Nephron progenitor cell (in vitro differentiated cells): ENCODE data around the gene RNF167.

ENCODE experiments used
- DNase-seq: peaks from one replicate; pipeline ENCODE4 v3.0.0; 2021
- H3K27ac Mint-ChIP-seq: 2 replicates; pipeline ENCODE4 v1.8.0; 2021; ENCODE audit warnings: mild to moderate bottlenecking, moderate library complexity, mixed read lengths
- H3K27me3 Mint-ChIP-seq: 2 replicates; pipeline ENCODE4 v1.8.0; 2021; ENCODE audit warnings: mild to moderate bottlenecking, low read depth, mixed read lengths; ENCODE audit not compliant: poor library complexity
- H3K36me3 Mint-ChIP-seq: 2 replicates; pipeline ENCODE4 v1.8.0; 2021; ENCODE audit warnings: low read depth, mixed read lengths
- H3K4me1 Mint-ChIP-seq: 2 replicates; pipeline ENCODE4 v1.8.0; 2021; ENCODE audit warnings: mixed read lengths
- H3K4me3 Mint-ChIP-seq: 2 replicates; pipeline ENCODE4 v1.8.0; 2021; ENCODE audit warnings: mild to moderate bottlenecking, moderate library complexity, mixed read lengths
- H3K9me3 Mint-ChIP-seq: 2 replicates; pipeline ENCODE4 v1.8.0; 2021; ENCODE audit warnings: mild to moderate bottlenecking, moderate library complexity, mixed read lengths
- TF ChIP-seq, protein P1 (sequence below): fragments of 200-600 bp; sonication (generic); IDR thresholded peaks from 2 replicates; pipeline ENCODE4 v1.5.0; 2021; ENCODE audit warnings: antibody characterized with exemption

The RNF167 gene

DNA sequence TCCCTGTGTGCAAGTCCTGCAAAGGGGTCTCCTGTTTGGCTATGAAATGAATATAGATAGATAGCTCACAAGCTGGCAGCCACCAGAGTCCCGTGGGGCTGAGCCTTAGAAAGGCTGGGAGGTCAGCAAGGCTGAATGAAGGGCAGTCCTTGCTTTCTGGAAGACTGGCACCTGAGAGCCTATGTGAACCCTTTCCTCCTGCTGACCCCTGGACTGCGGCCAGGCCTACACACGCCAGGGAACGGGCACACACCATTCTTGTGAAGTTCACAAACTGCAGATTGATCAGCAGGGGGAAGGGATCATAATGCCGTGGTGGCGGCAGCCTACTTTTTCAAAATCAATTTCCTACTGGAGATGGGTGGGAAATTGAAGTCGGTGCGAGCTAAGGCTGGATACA, 41.7 kb upstream of the RNF167 start:
- no peak for DNase-seq
- Mint-ChIP-seq H3K36me3 (peaks cover 35% of the 10 kb centered on the region), H3K4me3 (peak overlapping the region; percentile 68), H3K27ac (peak overlapping the region; percentile 80), H3K4me1 (peaks cover 46% of the 10 kb centered on the region), H3K27me3 (peaks cover 13% of the 10 kb centered on the region), H3K9me3 (no peaks in the 10 kb centered on the region)
- TF ChIP-seq, protein P1, sequence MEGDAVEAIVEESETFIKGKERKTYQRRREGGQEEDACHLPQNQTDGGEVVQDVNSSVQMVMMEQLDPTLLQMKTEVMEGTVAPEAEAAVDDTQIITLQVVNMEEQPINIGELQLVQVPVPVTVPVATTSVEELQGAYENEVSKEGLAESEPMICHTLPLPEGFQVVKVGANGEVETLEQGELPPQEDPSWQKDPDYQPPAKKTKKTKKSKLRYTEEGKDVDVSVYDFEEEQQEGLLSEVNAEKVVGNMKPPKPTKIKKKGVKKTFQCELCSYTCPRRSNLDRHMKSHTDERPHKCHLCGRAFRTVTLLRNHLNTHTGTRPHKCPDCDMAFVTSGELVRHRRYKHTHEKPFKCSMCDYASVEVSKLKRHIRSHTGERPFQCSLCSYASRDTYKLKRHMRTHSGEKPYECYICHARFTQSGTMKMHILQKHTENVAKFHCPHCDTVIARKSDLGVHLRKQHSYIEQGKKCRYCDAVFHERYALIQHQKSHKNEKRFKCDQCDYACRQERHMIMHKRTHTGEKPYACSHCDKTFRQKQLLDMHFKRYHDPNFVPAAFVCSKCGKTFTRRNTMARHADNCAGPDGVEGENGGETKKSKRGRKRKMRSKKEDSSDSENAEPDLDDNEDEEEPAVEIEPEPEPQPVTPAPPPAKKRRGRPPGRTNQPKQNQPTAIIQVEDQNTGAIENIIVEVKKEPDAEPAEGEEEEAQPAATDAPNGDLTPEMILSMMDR, result no peak

DNA sequence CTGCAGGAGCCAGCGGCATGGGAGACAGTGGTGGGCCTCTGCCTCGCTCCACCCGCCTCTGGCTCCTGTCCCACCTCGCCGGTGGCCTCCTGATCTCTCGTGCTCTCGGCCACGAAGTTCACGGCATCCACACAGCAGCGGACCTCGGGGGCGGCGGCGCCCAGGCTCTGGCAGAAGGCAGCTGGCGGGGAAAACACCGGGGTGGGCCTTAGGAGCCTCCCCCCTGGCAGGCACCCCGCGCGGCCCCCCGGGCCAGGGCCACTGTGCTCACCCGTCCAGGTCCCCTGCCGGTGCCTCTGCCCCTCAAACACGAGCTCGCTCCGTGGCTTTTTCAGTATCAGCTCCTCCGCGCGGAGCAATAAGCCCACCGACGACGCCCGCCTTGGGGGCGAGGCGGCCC, 41.1 kb upstream of the RNF167 start:
- Mint-ChIP-seq H3K4me3 (no peak overlapping the region), H3K4me1 (peaks cover 50% of the 10 kb centered on the region), H3K27me3 (peaks cover 12% of the 10 kb centered on the region), H3K27ac (no peak overlapping the region), H3K36me3 (peaks cover 35% of the 10 kb centered on the region), H3K9me3 (no peaks in the 10 kb centered on the region)
- no peak for DNase-seq
- TF ChIP-seq, protein P1, result no peak

DNA sequence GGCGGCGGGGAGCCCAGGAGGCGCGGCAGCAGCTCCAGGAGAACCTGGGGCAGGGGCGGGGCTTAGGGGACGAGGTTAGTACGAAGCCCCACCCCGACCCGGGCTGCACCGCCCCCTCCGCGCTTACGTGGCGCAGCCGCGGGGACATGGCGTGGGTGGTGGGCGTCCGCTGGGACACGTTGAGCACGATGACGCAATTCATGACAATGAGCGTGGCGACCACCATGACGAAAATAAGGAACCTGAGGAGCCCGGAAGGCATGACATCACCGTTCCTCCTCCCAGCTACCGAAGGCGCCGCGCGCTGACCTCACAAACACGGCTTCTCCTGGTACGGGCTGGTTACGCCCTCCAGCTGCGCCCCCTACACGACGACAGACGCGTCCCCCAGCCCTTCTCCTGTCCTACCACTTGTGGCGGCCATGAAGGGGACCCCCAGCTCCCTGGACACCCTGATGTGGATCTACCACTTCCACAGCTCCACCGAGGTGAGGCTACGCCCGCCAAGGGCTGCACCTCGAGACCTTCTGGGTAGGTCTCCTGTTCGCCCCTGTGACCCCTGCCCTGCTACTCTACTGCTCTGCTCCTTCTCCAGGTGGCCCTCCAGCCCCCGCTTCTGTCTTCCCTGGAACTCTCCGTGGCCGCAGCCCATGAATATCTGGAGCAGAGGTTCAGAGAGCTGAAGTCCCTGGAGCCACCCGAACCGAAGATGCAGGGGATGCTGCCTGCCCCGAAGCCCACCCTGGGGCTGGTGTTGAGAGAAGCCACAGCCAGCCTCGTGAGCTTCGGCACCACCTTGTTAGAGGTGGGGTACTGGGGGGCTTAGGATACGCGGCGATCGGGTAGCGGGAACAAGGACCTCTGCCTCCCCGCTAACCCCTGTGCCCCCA, 40.5 kb upstream of the RNF167 start, which contains the start of gene C17orf107:
Gene C17orf107 (plus strand): TSS at position 196 of the 890 bp plus-strand sequence. CDS start 227 bp downstream, at position 423.
- Mint-ChIP-seq H3K9me3 (no peaks in the 10 kb centered on the region), H3K27me3 (peaks cover 16% of the 10 kb centered on the region), H3K4me3 (peak within 1 kb of the TSS; percentile 69), H3K4me1 (peaks cover 50% of the 10 kb centered on the region), H3K27ac (peak within 1 kb of the TSS; percentile 80), H3K36me3 (peaks cover 30% of the 10 kb centered on the region)
- peak; percentile 65 for DNase-seq
- TF ChIP-seq, protein P1, result no peak

DNA sequence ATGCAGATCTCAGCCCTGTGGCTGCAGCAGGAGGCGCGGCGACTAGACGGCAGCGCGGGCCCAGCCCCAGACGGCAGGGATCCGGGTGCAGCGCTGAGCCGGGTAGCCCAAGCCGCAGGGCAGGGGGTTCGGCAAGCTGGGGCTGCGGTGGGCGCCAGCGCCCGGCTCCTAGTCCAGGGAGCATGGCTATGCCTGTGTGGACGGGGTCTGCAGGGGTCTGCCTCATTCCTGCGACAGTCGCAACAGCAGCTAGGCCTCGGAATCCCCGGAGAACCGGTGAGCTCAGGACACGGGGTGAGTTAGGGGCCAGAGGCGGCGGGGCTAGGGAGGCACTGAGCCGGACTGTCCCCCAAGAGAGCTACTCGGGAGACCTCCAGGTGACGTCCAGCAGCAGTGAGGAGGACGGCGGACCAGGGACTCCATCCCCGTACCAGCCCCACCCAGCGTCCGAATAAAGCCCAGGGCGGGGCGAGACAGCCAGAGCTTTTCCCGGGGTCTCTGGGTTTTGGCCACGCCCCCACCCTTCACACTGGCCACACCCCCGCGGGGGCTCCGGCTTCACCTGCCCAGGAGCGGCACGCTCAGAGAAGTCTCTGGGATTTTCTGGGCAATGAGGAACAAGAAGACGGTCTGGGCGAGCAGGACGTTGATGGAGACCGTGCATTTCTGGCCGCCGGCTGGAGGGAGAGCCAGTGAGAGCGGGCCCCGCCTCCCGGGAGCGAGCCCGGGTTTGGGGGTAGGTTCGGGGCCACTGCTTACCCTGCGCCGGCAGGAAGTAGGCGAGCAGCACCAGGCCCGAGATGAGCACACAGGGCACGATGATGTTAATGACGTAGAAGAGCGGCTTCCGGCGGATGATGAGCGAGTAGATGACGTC, 39.6 kb upstream of the RNF167 start:
- H3K27me3 Mint-ChIP-seq, result peaks cover 24% of the 10 kb centered on the region
- H3K4me3 Mint-ChIP-seq, result no peak overlapping the region
- no peak overlapping the region for H3K27ac Mint-ChIP-seq
- H3K9me3 Mint-ChIP-seq, result no peaks in the 10 kb centered on the region
- H3K4me1 Mint-ChIP-seq, result peaks cover 48% of the 10 kb centered on the region
- TF ChIP-seq, protein P1, result no peak
- no peak for DNase-seq
- peaks cover 21% of the 10 kb centered on the region for H3K36me3 Mint-ChIP-seq

DNA sequence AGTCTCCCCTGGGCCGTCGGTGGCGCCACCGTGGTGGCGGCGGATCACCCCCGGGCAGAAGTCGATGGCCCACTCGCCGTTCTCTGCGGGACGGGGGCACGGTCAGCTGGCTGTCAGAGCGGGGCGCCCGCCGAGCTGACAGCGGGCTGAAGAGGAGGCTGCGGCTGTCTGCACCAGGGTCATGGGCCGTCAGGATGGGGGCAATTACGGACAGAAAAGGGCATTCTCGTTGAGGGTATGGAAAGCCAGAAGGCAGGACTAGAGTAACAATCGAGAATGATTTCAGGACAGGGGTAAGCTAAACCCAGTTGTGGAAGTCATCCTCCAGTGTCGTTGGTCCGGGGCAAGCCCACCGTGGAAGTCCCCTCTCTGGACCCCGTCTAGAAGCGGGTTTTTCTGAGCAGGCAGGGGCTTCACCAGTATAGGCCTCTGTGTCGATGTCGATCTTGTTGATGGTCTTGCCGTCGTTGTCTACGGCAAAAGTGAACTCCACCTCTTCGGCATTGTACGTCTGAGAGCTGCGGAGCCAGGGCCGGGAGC, 38.9 kb upstream of the RNF167 start:
- H3K4me1 Mint-ChIP-seq, result peaks cover 41% of the 10 kb centered on the region
- no peak for DNase-seq
- H3K4me3 Mint-ChIP-seq, result no peak overlapping the region
- H3K27ac Mint-ChIP-seq, result no peak overlapping the region
- H3K27me3 Mint-ChIP-seq, result peaks cover 25% of the 10 kb centered on the region
- H3K36me3 Mint-ChIP-seq, result peaks cover 14% of the 10 kb centered on the region
- TF ChIP-seq, protein P1, result no peak
- no peaks in the 10 kb centered on the region for H3K9me3 Mint-ChIP-seq
